ENCODE results near the gene ZFPM1.

ZFPM1 gene

DNA sequence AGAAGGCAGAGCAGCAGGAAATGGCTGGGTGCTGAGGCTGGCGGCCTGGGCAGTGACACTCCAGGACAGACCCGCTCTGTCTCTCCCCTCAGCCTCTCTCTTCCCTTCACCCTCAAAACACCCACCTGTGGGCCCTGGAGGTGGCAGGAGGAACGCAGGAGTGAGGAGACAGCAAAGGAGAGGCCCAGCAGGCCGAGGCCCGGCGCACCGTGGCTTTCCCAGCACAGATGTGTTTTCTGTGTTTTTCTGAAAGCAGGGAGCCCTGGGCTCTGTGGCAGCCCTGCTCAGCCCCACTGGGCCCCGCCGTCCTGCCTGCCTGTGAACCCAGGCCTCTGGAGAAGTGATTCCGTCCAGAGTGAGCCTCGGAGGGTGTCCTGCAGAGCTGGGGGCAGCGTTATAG is 39.8 kb upstream of the ZFPM1 start:
- TF ChIP-seq ZFP30 (CRISPR knock-in tag; IDR thresholded peaks at IDR 0.05) (no peak), ARNTL (CRISPR knock-in tag; IDR thresholded peaks at IDR 0.05; ENCODE audit: borderline replicate concordance, low read depth) (no peak), PPARA (CRISPR knock-in tag; IDR thresholded peaks at IDR 0.05; ENCODE audit: borderline replicate concordance) (no peak), CREB5 (CRISPR knock-in tag; IDR thresholded peaks at IDR 0.05; ENCODE audit: low read depth) (no peak), OSR1 (CRISPR knock-in tag; IDR thresholded peaks at IDR 0.05) (no peak), CSDC2 (CRISPR knock-in tag; IDR thresholded peaks at IDR 0.05) (no peak), ISL1 (CRISPR knock-in tag; IDR thresholded peaks at IDR 0.05) (no peak), TCF4 (CRISPR knock-in tag; IDR thresholded peaks at IDR 0.05; ENCODE audit: borderline replicate concordance) (no peak), ESRRG (CRISPR knock-in tag; IDR thresholded peaks at IDR 0.05) (no peak)
- ATAC-seq, result no peak; the same call in 2 of the 3 replicates

DNA sequence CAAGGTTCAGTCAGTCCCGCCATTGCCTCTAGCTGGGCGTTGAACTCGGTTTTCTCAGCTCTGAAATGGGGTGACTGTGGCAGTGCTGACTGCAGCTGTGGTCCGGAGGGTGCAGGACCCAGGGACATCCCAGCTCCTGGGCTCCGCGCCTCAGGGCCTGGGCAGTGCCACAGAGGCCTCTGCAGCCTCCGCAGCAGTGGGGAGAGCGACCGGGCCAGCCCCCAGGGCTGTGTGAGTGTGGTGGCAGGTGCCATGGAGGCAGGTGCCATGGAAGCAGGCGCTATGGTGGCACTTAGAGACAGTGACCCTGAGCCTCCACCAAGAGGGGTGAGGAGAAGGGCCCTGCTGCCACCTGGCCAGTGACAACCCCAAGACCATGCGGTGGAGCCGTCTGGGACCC is 39.4 kb upstream of the ZFPM1 start:
- no peak for ATAC-seq

More for the DNA sequence above, 39.4 kb upstream of the ZFPM1 start:
- TF ChIP-seq, protein P1, sequence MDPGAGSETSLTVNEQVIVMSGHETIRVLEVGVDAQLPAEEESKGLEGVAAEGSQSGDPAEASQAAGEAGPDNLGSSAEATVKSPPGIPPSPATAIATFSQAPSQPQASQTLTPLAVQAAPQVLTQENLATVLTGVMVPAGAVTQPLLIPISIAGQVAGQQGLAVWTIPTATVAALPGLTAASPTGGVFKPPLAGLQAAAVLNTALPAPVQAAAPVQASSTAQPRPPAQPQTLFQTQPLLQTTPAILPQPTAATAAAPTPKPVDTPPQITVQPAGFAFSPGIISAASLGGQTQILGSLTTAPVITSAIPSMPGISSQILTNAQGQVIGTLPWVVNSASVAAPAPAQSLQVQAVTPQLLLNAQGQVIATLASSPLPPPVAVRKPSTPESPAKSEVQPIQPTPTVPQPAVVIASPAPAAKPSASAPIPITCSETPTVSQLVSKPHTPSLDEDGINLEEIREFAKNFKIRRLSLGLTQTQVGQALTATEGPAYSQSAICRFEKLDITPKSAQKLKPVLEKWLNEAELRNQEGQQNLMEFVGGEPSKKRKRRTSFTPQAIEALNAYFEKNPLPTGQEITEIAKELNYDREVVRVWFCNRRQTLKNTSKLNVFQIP (CRISPR knock-in tag; IDR thresholded peaks at IDR 0.05; ENCODE audit: borderline replicate concordance, low read depth), result no peak
- TF ChIP-seq CREB5 (CRISPR knock-in tag; IDR thresholded peaks at IDR 0.05; ENCODE audit: low read depth), result no peak
- no peak for TF ChIP-seq ARNTL (CRISPR knock-in tag; IDR thresholded peaks at IDR 0.05; ENCODE audit: borderline replicate concordance, low read depth)
- no peak for TF ChIP-seq CSDC2 (CRISPR knock-in tag; IDR thresholded peaks at IDR 0.05)
- no peak for TF ChIP-seq SNAI2 (CRISPR knock-in tag; IDR thresholded peaks at IDR 0.05)
- no peak for TF ChIP-seq OSR1 (CRISPR knock-in tag; IDR thresholded peaks at IDR 0.05)
- TF ChIP-seq GLIS3 (CRISPR knock-in tag; IDR thresholded peaks at IDR 0.05), result no peak
- no peak for TF ChIP-seq ZFP3 (CRISPR knock-in tag; IDR thresholded peaks at IDR 0.05)
- no peak for TF ChIP-seq TSHZ2 (CRISPR knock-in tag; IDR thresholded peaks at IDR 0.05)
- no peak for TF ChIP-seq CSRNP3 (CRISPR knock-in tag; IDR thresholded peaks at IDR 0.05)
- TF ChIP-seq PPARA (CRISPR knock-in tag; IDR thresholded peaks at IDR 0.05; ENCODE audit: borderline replicate concordance), result no peak
- TF ChIP-seq ZNF8 (CRISPR knock-in tag; IDR thresholded peaks at IDR 0.05), result no peak
- no peak for TF ChIP-seq ZC3H10 (CRISPR knock-in tag; IDR thresholded peaks at IDR 0.05)
